HG02938 (cell line): ENCODE results near the gene TPCN2.
"Not testable (repeated sequence)": the region's sequence is repeated elsewhere in the genome, so short reads cannot be mapped to it uniquely, and the experiment has no call there.

Source experiments
- ATAC-seq: cut with Tn5 transposase; IDR thresholded peaks from one replicate; pipeline ENCODE4 v1.9.1; 2021; ENCODE audit warnings: mild to moderate bottlenecking, moderate library complexity; ENCODE audit not compliant: unreplicated experiment

The TPCN2 gene

GRCh38 chr11:69123593-69124545 is 75.1 kb downstream of the TPCN2 start:
- no peak for ATAC-seq

- ATAC-seq: no peak
Observed at GRCh38 chr11:69125861-69126260, 77.1 kb downstream of the TPCN2 start.

GRCh38 chr11:69126286-69126685 is 77.6 kb downstream of the TPCN2 start:
- ATAC-seq: no peak

GRCh38 chr11:69127081-69127850 is 78.5 kb downstream of the TPCN2 start:
- no peak for ATAC-seq

- no peak for ATAC-seq
Observed at GRCh38 chr11:69127884-69128283, 79.2 kb downstream of the TPCN2 start.

GRCh38 chr11:69129053-69129452 is 80.3 kb downstream of the TPCN2 start:
- ATAC-seq: no peak

- no peak for ATAC-seq
Observed at GRCh38 chr11:69129647-69130046, 80.9 kb downstream of the TPCN2 start.

GRCh38 chr11:69130654-69131053 is 81.9 kb downstream of the TPCN2 start:
- ATAC-seq: no peak

- no peak for ATAC-seq
Observed at GRCh38 chr11:69131121-69131566, 82.4 kb downstream of the TPCN2 start.

- ATAC-seq: no peak
Observed at GRCh38 chr11:69131644-69132300, 83.0 kb downstream of the TPCN2 start.

GRCh38 chr11:69132301-69132670 is 83.6 kb downstream of the TPCN2 start:
- no peak for ATAC-seq

GRCh38 chr11:69133251-69133650 is 84.5 kb downstream of the TPCN2 start:
- no peak for ATAC-seq

- ATAC-seq: not testable (repeated sequence)
Observed at GRCh38 chr11:69134182-69134581, 85.5 kb downstream of the TPCN2 start.

- no peak for ATAC-seq
Observed at GRCh38 chr11:69134957-69135356, 86.2 kb downstream of the TPCN2 start.

GRCh38 chr11:69135420-69136363 is 87.0 kb downstream of the TPCN2 start:
- no peak for ATAC-seq

GRCh38 chr11:69136471-69136870 is 87.7 kb downstream of the TPCN2 start:
- ATAC-seq: no peak

- ATAC-seq: no peak
Observed at GRCh38 chr11:69137151-69137844, 88.6 kb downstream of the TPCN2 start.

- ATAC-seq: no peak
Observed at GRCh38 chr11:69138265-69138664, 89.5 kb downstream of the TPCN2 start.

- ATAC-seq: not testable (repeated sequence)
Observed at GRCh38 chr11:69140161-69140560, 91.4 kb downstream of the TPCN2 start.

- no peak for ATAC-seq
Observed at GRCh38 chr11:69140635-69141034, 91.9 kb downstream of the TPCN2 start.
